ENCODE data around the gene BLM. TPM values are rescaled to one million over a fixed set of nuclear protein-coding genes. Genes with fewer than 3 reads are reported as not detected.

The BLM gene
- total and polyA plus RNA-seq, 2 of the 13 experiments (the other 11 are each of a cell fraction or from before 2014, with no cell fraction given): 5.1 to 11.8 TPM

DNA sequence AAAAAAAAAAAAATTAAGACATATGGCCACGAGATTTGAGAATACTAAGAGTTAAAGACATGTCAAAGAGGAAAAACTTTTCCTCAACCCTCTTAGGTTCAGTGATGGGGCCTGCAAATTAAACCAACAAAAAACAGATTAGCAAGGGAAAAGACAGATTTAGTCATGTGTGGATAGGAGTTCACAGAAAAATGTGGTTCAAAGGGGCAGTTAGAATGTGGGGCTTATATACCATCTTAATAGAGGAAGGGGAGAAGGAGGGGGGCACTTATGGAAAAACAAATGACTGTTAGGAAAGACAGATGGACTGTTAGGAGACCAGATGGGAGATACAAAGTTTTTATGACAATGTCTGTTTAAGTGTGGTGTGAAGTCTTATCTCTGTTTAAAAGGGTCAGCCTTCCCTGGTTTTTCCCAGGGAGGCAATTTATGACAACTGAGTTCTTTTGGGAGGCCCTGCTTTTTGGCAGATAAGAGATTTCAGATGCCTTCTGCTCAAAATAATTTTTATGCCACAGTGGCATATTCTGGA, 82.6 kb downstream of the BLM start:
- H3K9ac ChIP-seq (ENCODE audit: insufficient read depth, low read depth, low read length): no peak overlapping the region
- no peaks in the 10 kb centered on the region for H3K27me3 ChIP-seq (ENCODE audit: control insufficient read depth in 1 of 2, insufficient read depth in 2 of 2, low read length in 2 of 2)
- POLR2A ChIA-PET: no interaction called here
- no peak overlapping the region for H3K27ac ChIP-seq (ENCODE audit: extremely low read length, insufficient read depth, low read length)
- H3K4me2 ChIP-seq (ENCODE audit: low read depth, low read length): no peak overlapping the region
- H3K4me3 ChIP-seq (replicated peaks in 1 of 3; ENCODE audit: insufficient read depth in 1 of 3, low read depth in 2 of 3, low read length in 3 of 3): no peak overlapping the region
- no peaks in the 10 kb centered on the region for H3K4me1 ChIP-seq (ENCODE audit: insufficient read depth, low read length)
- DNase-seq (ENCODE audit: low spot score) (no peak), FAIRE-seq (no peak), ATAC-seq (no peak)
- CTCF ChIA-PET (ENCODE audit: low intra/inter-chr PET ratio, low total read pairs): no interaction called here
- no peak overlapping the region for H2AFZ ChIP-seq (ENCODE audit: low read length)
- TF ChIP-seq ONECUT2 (CRISPR knock-in tag; IDR thresholded peaks at IDR 0.05): no peak
- TF ChIP-seq TGIF2 (CRISPR knock-in tag; IDR thresholded peaks at IDR 0.05): no peak
- TF ChIP-seq ZNF296 (CRISPR knock-in tag; conservative IDR thresholded peaks at IDR 0.05): no peak
- TF ChIP-seq, protein P1, sequence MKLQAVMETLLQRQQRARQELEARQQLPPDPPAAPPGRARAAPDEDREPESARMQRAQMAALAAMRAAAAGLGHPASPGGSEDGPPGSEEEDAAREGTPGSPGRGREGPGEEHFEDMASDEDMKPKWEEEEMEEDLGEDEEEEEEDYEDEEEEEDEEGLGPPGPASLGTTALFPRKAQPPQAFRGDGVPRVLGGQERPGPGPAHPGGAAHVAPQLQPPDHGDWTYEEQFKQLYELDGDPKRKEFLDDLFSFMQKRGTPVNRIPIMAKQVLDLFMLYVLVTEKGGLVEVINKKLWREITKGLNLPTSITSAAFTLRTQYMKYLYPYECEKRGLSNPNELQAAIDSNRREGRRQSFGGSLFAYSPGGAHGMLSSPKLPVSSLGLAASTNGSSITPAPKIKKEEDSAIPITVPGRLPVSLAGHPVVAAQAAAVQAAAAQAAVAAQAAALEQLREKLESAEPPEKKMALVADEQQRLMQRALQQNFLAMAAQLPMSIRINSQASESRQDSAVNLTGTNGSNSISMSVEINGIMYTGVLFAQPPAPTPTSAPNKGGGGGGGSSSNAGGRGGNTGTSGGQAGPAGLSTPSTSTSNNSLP (IDR thresholded peaks at IDR 0.05; ENCODE audit: low read depth, low read length): no peak
- TF ChIP-seq ZNF777 (CRISPR knock-in tag; IDR thresholded peaks at IDR 0.05): no peak
- TF ChIP-seq ZNF337 (CRISPR knock-in tag; IDR thresholded peaks at IDR 0.05; ENCODE audit: borderline replicate concordance, low read depth): no peak
- no peaks in the 10 kb centered on the region for H4K20me1 ChIP-seq (ENCODE audit: insufficient read depth, low read length)
- H3K79me2 ChIP-seq (ENCODE audit: insufficient read depth, low read length): no peaks in the 10 kb centered on the region
- peaks cover 0 to 4% of the 10 kb centered on the region in 2 experiments; a peak in 2 of 5 replicates for H3K36me3 ChIP-seq (replicated peaks in 1 of 2; ENCODE audit: control insufficient read depth in 1 of 2, insufficient read depth in 2 of 2, low read length in 2 of 2)
- in situ Hi-C loops (cut with HindIII; ENCODE audit: extremely low pct_ligation_motif_present, low pct_unique_long_range_greater_than_20kb) (no loop called here), intact Hi-C loops (cut with micrococcal nuclease; ENCODE audit: unreplicated experiment) (no loop called here)
- 96% methylated on average over 1 of the region's 1 CpG for WGBS (ENCODE audit: low lambda C conversion rate)
- no peaks in the 10 kb centered on the region for H3K9me3 ChIP-seq (ENCODE audit: low read length)
- no TSS peak for BruUV-seq (replicated peaks)

DNA sequence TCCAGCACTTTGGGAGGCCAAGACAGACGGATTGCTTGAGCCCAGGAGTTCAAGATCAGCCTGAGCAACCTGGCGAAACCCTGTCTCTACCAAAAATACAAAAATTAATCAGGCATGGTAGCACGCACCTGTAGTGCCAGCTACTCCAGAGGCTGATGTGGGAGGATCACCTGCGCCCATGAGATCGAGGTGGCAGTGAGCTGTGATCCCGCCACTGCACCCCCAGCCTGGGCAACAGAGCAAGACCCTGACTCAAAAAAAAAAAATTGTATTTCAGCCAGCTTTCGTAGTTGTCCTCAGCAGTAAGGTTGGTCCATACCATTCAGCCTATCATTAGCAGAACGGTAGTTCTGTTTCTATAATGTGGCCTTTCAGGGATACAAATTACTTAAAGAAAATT, 84.7 kb downstream of the BLM start:
- no TSS peak for BruUV-seq (replicated peaks)
- no peak overlapping the region for H3K4me3 ChIP-seq (replicated peaks in 1 of 3; ENCODE audit: insufficient read depth in 1 of 3, low read depth in 2 of 3, low read length in 3 of 3)
- no peak for FAIRE-seq
- 86% methylated on average over 8 of the region's 8 CpGs for WGBS (ENCODE audit: low lambda C conversion rate)
- H3K27me3 ChIP-seq (ENCODE audit: control insufficient read depth in 1 of 2, insufficient read depth in 2 of 2, low read length in 2 of 2): no peaks in the 10 kb centered on the region
- no peaks in the 10 kb centered on the region for H4K20me1 ChIP-seq (ENCODE audit: insufficient read depth, low read length)
- intact Hi-C loops (cut with micrococcal nuclease; ENCODE audit: unreplicated experiment) (no loop called here), in situ Hi-C loops (cut with HindIII; ENCODE audit: extremely low pct_ligation_motif_present, low pct_unique_long_range_greater_than_20kb) (no loop called here)
- no peaks in the 10 kb centered on the region for H3K79me2 ChIP-seq (ENCODE audit: insufficient read depth, low read length)
- H3K9ac ChIP-seq (ENCODE audit: insufficient read depth, low read depth, low read length): no peak overlapping the region
- no peak overlapping the region for H3K4me2 ChIP-seq (ENCODE audit: low read depth, low read length)
- CTCF ChIA-PET (ENCODE audit: low intra/inter-chr PET ratio, low total read pairs): no interaction called here
- no peaks in the 10 kb centered on the region for H3K9me3 ChIP-seq (ENCODE audit: low read length)
- ATAC-seq: no peak
- no peak overlapping the region for H2AFZ ChIP-seq (ENCODE audit: low read length)
- H3K36me3 ChIP-seq (replicated peaks in 1 of 2; ENCODE audit: control insufficient read depth in 1 of 2, insufficient read depth in 2 of 2, low read length in 2 of 2): peaks cover 0 to 4% of the 10 kb centered on the region in 2 experiments; a peak in 2 of 5 replicates
- TF ChIP-seq, protein P2, sequence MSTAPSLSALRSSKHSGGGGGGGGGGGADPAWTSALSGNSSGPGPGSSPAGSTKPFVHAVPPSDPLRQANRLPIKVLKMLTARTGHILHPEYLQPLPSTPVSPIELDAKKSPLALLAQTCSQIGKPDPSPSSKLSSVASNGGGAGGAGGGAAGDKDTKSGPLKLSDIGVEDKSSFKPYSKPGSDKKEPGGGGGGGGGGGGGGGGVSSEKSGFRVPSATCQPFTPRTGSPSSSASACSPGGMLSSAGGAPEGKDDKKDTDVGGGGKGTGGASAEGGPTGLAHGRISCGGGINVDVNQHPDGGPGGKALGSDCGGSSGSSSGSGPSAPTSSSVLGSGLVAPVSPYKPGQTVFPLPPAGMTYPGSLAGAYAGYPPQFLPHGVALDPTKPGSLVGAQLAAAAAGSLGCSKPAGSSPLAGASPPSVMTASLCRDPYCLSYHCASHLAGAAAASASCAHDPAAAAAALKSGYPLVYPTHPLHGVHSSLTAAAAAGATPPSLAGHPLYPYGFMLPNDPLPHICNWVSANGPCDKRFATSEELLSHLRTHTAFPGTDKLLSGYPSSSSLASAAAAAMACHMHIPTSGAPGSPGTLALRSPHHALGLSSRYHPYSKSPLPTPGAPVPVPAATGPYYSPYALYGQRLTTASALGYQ (CRISPR knock-in tag; IDR thresholded peaks at IDR 0.05): no peak
- TF ChIP-seq, protein P3, sequence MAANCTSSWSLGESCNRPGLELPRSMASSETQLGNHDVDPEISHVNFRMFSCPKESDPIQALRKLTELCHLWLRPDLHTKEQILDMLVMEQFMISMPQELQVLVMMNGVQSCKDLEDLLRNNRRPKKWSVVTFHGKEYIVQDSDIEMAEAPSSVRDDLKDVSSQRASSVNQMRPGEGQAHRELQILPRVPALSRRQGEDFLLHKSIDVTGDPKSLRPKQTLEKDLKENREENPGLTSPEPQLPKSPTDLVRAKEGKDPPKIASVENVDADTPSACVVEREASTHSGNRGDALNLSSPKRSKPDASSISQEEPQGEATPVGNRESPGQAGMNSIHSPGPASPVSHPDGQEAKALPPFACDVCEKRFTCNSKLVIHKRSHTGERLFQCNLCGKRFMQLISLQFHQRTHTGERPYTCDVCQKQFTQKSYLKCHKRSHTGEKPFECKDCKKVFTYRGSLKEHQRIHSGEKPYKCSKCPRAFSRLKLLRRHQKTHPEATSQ (CRISPR knock-in tag; IDR thresholded peaks at IDR 0.05; ENCODE audit: borderline replicate concordance): no peak
- TF ChIP-seq JARID2 (CRISPR knock-in tag; IDR thresholded peaks at IDR 0.05; ENCODE audit: insufficient replicate concordance) (no peak), KAT7 (CRISPR knock-in tag; IDR thresholded peaks at IDR 0.05; ENCODE audit: borderline replicate concordance) (no peak)
- TF ChIP-seq, protein P4, sequence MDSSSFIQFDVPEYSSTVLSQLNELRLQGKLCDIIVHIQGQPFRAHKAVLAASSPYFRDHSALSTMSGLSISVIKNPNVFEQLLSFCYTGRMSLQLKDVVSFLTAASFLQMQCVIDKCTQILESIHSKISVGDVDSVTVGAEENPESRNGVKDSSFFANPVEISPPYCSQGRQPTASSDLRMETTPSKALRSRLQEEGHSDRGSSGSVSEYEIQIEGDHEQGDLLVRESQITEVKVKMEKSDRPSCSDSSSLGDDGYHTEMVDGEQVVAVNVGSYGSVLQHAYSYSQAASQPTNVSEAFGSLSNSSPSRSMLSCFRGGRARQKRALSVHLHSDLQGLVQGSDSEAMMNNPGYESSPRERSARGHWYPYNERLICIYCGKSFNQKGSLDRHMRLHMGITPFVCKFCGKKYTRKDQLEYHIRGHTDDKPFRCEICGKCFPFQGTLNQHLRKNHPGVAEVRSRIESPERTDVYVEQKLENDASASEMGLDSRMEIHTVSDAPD (CRISPR knock-in tag; IDR thresholded peaks at IDR 0.05): no peak
- no peaks in the 10 kb centered on the region for H3K4me1 ChIP-seq (ENCODE audit: insufficient read depth, low read length)
- POLR2A ChIA-PET: no interaction called here
- no peak for DNase-seq (ENCODE audit: low spot score)
- H3K27ac ChIP-seq (ENCODE audit: extremely low read length, insufficient read depth, low read length): no peak overlapping the region

All from HepG2 (cell line).